TTC549 (cell line): ENCODE measurements around the gene CYP26A1.
"Not testable (repeated sequence)": the region's sequence is repeated elsewhere in the genome, so short reads cannot be mapped to it uniquely, and the experiment has no call there.

Experiments used
- FAIRE-seq: peaks from 2 replicates; lab custom pipeline; 2012; peaks lifted over from hg19 to GRCh38; lab: Jason Lieb, UNC

Gene CYP26A1

DNA sequence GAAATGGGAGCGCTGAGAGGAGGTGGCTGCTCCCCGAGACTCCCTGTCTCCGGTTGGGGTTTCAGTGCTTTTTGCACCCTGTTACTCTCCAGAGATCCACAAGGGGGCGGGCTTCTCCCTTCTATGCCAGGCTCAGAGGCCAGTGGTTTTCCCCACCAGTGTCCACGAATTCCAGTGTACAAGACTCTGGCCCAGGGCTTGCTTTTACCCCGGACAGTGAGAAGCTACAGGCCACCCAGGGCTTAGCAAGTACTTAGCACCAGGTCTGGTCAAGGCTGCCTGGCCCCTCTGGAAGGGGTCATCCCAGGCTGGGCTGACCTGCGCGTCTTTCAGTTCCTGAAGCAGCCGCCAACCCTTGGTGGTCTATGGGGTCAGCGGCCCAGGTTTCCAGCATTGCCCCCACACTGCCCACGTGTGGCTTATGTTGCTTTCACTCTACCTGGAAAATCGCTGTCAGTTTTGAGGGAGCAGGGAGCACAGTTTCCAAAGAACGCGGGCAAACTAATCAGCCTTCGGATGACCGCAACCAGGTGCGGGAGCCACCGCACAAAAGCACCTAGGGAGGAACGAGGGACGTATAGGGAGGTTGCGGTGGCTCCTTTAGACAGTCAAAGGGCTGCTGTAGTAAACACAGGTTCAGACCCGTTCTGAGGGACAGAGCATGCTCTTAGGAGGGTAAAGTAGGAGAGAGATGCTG lies 6.8 kb downstream of the CYP26A1 start:
- FAIRE-seq, result no peak

DNA sequence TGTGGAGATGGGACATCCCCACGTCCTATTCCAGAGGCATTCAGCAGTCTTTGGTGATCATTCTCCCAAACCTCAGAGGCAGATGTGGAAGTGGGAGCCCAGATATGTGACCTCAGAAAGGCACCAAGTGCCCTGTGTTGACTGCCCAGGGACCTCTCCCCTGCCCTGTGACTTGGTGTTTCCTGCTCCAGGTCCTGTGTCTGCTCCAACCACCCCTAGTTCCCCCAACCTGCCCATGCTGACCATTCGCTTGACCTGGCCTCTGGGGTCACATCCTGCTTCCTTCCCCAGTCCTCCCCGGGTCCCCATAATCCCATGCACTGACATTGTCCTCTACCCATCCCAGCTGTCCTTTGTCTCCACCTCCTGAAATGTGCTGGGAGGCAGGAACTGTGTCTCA lies 7.6 kb downstream of the CYP26A1 start:
- FAIRE-seq, result no peak

DNA sequence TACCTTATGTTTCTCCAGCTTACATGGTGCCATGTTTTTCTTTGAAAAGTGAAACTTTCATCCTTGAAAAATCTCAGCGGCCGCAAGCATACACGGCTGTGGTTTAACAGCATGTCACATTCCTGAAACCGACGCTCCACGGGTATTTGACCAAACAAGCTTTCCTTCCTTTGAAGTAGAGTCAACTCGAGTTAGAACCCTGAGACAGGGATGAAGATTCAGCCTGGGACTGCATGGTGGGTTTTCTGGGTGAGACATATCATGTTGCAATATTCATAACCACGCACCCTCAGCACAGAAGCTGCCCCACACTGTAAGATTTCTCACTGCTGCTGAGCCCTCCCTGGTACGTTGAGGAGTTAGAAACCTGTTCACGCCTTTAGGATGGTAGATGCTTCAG lies 8.1 kb downstream of the CYP26A1 start:
- no peak for FAIRE-seq

DNA sequence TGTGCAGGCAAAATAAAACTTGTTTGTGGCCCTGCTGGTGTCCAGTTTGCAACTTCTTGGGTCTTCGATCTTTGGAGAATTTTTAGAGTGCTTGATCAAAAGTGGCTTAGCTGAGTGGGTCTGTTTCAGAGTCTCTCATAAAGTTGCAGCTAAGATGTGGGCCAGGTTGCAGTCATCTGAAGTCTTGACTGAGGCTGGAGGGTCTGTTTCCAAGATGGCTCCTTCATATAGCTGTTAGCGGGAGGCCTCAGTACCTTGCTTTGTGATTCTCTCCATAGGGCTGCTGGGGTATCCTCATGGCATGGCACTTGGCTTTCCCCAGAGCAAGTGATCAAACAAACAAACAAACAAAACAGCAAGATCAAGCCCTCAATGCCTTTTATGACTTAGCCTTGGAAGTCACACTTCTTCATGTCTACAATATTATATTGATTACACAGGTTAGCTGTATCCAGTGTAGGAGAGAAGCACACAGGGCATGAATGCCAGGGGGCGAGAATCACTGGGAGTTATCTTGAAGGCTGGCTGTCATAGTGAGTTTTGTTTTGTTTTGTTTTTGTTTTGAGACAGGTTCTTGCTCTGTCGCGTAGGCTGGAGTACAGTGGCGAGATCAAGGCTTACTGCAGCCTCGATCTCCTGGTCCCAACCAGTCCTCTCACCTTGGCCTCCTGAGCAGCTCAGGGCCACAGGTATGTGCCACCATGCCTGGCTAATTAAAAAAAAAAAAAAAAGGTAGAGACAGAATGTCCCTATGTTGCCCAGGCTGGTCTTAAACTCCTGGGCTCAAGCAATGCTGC lies 10.2 kb downstream of the CYP26A1 start:
- no peak for FAIRE-seq

DNA sequence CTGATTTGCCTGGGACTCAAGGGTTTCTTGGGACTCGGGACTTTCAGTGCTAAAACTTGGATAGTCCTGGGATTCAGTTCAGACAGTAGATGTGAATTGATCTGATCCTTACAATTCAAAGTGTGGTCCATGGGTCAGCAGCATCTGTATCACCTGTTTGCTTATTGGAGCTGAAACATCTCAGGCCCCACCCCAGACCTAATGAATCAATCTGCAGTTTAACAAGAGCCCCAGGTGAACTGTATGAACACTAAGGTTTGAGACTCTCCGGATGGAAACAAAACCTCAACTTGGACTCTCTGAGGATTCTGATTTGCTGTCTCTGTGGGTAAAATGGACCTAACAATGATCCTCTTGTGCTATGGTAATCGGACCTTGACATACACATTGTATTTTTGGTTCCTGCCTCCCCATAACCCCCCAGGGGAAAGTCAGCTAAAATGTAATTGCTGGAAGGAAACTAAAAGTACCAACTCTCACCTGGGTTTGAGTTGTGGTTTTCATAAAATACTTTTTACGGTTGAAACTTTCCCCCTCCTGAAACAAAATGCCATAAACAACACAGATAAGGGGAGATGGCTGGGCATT lies 11.7 kb downstream of the CYP26A1 start:
- FAIRE-seq, result no peak

DNA sequence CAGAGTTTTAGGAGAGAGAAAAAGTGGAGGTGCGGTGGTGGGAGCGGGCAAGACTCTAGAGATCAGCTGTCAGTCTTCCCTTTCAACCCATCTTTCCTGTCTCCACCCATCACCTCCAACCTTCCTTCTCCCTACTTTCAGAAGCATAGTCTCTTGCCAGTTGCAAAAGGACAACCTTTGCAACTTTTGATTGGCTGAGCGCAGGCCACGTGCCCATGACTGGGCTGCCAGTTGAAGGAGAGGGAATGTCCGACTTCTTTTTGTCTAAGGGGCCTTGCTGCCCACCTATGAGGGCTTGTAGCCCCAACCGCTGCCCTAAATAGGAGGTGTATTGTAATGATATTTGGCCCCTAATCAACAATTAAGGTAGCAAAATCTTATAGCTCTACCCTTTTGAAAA lies 12.6 kb downstream of the CYP26A1 start:
- FAIRE-seq, result no peak

DNA sequence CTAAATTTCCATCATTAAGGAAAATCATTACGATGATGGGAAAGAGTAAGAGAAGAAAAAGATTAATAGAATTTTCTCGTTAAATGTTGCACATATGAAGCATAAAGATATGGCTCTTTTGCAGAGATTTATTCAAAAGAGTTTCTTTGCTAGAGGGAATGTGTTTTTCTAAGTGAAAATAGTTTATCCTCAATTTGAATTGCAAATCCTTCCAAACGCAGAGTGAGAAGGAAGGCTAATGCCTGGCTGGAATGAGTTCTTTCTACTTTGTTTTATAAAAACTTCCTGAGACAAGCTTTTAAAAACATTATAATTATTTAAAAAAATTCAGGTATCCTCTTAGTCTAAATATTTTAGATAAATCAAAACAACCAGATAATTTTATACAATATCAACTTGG lies 14.2 kb downstream of the CYP26A1 start:
- no peak for FAIRE-seq

DNA sequence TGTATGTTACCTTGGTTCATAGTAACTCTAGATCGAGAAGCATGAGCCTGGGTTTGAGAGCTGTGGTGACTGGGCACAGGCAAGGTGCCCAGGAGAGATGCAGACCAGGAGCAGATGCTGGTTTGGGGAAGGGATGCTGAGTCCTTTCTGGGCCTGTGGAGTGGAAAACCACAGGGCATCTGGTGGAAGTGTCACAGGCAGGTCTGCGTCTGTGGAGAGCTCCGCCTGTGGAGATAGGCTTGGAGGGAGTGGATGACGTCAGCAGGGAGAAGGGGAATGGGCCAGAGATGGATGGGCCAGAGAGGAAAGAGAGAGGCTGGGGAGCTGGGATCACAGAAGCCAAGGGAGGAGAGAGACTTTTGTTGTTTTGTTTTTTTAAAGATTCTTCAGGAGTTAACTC lies 14.8 kb downstream of the CYP26A1 start:
- no peak for FAIRE-seq

DNA sequence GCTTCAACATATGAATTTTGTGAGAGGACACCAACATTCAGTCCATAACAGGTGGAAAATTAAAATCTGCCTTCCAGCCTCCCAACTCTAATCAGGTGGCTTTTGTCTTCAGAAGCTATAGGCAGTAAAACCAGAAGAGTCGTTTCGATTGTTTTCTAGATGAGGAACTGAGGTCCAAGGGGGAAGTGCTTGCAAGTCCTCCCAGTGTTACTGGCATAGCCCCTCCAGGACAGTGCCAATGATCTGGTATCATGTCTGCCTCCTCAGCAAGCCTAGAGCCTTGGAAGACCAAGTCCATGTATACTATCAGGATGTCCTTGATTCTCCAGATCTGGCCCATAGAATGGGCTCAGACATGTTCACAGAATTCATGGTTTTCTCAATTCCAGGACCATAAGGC lies 16.9 kb downstream of the CYP26A1 start:
- FAIRE-seq, result no peak

DNA sequence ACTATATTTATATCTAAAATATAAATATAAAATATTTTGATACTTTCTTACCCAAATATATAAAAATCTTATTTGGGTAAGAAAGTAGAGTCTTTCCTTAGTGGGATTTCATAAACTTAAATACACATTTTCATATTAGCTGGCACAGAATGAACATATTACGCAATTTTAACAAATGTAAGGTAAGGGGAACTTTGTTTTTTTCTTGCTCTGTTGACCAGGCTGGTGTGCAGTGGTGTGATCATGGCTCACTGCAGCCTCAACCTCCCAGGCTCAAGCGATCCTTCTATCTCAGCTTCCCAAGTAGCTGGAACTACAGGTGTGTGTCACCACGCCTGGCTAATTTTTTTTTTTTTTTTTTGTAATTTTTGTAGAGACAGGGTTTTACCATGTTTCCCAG lies 18.3 kb downstream of the CYP26A1 start:
- no peak for FAIRE-seq

DNA sequence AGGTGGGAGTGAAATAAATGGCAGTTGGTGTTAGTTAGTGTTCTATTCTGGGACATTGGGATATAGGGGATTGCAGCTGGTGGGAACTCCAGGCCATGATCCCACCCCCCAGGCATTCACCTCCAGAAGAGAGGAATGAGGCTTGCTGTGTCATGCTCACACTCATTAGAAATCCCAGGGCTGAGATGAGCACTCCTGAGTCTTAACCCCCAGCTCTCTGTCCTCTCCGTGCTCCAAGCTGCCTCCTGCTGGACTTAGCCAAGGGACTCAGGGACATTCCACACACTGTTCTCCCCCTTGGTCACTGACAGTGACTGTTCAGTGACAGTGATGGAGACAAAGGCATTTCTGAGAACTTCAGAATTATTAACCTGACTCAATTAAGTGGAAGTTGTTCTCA lies 21.5 kb downstream of the CYP26A1 start:
- no peak for FAIRE-seq

DNA sequence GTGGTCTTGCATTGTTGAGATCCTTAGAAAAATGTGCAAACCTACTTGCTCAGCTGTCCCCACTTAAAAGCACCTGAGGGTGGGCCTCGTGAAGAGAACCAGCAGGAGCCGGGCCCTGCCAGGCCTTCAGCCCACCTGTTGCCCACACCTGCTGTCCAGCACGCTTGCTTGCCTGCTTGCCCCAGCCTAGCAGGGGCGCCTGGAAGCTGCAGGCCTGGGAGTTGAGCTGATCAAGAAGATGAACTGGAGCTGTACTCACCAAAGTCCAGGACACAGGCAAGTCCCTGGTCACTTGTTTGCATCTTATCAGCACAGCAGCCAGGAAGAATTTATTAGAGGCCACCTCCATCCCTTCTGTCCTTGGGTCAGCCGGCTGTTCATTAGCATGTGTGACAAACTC lies 23.2 kb downstream of the CYP26A1 start:
- no peak for FAIRE-seq

DNA sequence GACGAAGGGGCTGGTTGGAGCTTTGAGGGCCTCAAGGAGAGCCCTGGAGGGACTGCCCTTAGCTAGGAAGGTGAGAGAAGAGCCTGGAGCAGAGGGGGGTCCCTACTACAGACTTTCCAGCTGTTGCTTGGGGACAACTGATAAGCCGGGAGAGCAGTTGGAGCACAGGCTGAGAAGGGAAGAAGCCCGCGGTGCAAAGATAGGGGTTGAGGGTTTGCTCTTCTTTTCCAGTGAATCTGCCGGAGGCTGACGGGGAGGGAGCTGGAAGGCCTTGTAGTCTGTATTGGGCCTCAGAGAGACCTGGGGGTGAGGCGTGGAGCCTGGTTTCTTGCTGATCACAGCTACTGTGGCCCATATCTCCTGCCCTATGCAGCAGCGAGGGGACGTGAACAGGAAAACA lies 23.7 kb downstream of the CYP26A1 start:
- no peak for FAIRE-seq

DNA sequence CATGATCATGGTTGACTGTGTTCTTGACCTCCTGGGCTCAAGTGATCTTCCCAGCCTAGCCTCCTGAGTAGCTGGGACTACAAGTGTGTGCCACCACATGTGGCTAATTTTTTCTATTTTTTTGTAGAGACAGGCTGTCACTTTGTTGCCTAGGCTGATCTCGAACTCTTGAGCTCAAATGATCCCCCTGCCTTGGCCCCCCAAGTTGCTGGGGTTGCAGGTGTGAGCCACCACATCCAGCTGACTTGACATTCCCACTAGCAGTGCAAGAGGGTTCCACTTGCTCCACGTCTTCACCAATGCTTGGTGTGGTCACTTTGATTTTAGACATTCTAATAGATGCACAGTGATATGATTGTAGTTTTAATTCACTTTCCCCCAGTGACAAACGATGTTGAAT lies 25.1 kb downstream of the CYP26A1 start:
- FAIRE-seq, result no peak

DNA sequence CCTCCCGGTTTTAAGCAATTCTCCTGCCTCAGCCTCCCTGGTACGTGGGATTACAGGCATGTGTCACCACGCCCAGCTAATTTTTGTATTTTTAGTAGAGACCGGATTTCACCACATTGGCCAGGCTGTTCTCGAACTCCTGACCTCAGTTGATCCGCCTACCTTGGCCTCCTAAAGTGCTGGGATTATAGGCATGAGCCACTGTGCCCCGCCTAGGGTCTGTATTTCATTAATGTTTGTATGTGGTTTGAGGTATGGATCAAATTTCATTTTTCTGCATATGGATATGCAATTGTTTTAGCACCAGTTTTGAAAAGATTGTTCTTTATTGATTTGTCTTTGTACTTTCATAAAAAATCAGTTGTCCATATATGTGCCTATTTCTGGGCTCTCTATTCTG lies 26.0 kb downstream of the CYP26A1 start:
- FAIRE-seq, result no peak

DNA sequence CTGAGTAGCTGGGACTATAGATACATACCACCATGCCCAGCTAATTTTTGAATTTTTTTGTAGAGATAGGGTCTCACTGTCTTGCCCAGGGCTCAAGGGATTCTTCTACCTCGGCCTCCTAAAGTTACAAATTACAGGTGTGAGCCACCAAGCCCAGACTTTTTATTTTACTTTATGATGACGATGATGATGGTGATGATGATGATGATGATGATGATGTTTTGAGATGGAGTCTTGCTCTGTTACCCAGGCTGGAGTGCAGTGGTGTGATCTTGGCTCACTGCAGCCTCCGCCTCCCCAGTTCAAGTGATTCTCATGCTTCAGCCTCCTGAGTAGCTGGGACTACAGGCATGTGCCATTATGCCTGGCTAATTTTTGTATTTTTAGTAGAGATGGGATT lies 27.5 kb downstream of the CYP26A1 start:
- FAIRE-seq, result not testable (repeated sequence)

DNA sequence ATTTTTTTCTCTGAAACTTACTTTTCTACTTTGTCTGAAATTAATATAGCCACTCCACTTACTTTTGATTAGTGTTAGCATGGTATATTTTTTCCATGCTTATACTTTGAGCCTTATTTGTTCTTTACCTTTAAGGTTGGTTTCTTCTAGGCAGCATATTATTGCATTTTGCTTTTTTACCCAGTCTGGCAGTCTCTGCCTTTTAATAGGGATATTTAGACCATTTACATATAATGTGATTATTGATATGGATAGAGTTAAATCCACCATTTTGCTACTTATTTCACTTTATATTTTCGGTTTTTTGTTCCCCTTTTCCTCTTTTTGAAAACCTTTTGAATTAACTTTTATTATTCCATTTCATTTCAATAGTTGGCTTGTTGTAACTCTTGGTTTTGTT lies 30.3 kb downstream of the CYP26A1 start:
- no peak for FAIRE-seq

DNA sequence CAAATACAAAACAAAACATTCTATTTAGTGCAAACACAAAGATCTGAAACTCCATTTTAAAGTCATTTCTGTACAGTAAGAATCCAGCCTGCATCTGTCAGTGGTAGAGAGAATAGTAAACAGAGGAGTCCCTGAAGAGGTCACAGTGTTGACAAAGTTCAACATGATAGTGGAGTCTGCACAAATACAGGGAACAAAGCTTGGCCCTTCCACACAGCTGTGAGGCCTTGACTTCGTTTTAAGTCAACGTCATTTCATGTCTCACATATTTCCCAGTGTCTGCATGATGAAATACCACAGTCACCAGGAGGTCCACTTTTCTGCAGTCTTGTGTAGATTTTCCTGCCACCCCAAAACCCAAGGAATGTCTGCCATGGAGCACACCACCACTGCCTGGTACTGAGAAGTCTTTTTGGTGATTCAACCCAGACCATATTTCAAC lies 33.0 kb downstream of the CYP26A1 start:
- FAIRE-seq, result no peak

DNA sequence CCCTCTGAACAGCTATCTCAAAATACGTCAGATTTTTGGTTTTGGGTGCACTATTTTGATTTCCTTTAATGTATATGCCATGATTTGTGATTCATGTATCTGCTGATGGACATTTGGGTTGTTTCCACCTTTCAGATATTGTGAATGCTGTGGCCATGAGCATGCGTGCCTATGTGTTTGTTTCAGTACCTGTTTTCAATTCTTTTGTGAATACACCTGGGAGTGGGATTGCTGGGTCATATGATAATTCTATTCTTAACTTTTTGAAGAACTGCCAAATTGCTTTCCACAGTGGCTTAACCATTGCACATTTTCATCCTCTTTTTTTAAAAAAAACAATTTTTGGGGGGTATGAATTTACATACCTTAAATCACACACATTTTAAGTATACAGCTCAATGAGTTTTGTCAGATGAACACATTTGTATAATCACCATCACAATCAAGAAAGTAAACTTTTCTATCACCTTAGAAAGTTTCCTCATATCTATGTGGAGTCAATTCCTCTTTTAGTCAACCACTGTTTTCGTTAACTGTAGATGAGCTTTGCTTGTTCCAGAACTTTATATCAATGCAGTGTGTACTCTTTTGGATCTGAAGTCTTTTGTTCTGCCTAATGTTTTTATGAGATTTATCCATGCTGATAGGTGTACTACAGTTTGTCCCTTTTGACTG lies 36.9 kb downstream of the CYP26A1 start:
- no peak for FAIRE-seq

DNA sequence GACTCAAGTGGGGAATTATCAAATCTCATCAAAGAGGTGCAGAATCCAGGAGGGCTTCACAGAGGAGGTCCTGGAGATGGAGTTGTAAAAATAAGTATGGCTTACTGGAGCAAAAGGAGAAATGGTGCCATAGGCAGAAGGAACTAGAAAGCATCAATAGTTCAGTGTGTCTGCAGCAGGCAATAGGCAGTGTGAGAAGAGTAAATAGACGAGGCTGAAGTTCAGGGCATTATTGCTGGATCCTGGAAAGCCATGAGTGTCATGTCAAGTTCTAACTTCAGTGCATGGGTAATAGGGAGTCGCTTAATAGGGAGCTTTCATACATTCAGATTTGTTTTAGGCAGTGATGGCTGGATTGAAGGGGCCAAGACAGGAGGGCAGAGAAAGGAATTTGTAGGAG lies 39.3 kb downstream of the CYP26A1 start:
- FAIRE-seq, result no peak

DNA sequence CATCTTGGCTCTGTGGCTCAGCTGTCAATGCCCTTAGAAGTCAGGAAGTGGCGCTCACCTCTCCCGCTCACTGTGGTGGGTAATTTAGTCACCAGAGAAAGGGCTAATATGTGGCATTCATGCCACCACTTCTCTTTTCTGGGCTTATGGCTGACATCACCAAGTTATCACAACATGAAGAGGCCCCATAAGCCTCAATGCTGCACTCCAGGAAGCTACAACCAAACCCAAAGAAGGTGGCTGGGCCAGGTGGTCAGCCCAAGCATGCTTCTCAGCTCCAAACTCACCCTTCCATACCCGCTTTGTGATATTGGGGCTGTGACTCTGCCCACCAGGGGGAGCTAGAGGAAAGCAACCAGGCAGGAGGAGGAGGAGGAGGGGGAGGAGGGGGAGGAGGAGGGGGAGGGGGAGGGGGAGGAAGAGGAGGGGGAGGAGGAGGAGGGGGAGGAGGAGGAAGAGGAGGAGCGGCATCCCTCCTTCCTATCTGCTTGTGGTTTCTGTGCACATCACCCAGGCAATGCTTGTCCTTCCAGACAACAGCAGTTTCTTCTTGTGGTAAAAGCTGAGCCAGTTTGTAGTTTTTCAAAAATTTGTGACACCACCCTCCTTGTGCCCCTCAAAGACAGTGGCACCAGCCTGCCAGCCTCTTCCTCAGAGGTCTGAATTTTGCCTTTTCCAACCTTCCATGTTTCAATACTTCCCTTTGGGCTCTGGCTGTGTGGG lies 42.1 kb downstream of the CYP26A1 start:
- no peak for FAIRE-seq

DNA sequence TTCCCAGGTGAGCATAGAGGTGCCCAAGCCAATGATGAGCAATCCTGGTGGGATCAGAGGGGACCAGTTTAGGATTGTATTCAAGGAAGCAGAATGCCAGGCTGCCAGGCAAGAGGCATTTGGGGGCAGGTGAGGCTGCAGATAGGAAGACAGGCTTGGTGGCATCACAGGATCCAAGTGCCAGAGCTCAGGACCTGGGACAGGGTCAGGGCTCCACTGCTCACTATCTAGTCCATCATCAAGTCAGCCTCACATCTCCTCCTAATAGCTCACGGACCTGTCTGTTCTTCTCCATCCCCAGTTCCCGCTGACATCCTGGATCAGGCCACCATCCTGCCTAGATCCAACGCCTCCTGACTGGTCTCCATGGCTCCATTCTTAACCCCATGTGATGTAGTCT lies 47.6 kb downstream of the CYP26A1 start:
- no peak for FAIRE-seq
